Stimulated activated CD8-positive, alpha-beta memory T cell treated with anti-CD3 and anti-CD28 coated beads, Interleukin-4, amount 100 ng/mL, for 1 hour (primary cell): ENCODE results near the gene MYT1.
"Not testable (repeated sequence)": the region's sequence is repeated elsewhere in the genome, so short reads cannot be mapped to it uniquely, and the experiment has no call there.

ENCODE experiments used
- DNase-seq, 2 donors: peaks; one replicate each; pipeline ENCODE4 v3.0.0-alpha.2; 2020; ENCODE audit warnings: low read depth in 2 of 2, low spot score in 1 of 2

The MYT1 gene

DNA sequence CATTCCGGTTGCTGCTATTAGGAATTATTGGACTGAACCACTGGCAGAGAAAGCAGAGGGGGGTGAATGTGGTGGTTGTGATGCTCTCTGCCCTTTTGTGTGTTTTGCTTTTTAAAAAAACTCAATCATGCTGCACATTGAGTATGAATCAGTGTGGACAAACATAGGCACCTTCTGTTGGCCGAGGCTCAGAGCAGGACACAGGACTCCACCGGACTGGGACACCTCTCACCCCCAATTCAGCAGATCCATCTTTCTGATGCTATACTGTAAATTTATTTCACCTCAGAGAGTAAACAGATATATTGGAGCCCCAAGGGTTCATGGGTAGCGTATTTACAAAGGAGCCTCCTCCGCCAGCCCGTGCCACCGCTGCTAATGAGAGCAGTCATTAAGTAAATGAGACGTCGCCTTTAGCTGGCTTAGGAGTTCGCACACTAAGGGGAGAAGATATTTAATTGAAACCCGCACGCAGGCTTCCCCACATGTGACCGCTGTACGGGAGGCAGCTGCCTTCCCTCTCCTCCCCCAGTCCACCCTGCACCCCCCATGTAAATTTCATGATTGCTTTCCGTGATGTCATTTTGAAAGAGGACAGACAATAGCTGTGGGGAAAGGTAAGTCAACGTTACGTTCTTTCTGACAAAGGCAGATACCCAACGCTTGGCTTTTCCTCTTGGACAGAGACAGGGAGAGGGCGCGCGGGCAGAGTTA lies at the start of gene MYT1:
TSS of gene MYT1 (plus strand) at position 330 of the 714 bp plus-strand sequence. CDS start 34,410 bp downstream, outside the sequence.
- DNase-seq: no peak

DNA sequence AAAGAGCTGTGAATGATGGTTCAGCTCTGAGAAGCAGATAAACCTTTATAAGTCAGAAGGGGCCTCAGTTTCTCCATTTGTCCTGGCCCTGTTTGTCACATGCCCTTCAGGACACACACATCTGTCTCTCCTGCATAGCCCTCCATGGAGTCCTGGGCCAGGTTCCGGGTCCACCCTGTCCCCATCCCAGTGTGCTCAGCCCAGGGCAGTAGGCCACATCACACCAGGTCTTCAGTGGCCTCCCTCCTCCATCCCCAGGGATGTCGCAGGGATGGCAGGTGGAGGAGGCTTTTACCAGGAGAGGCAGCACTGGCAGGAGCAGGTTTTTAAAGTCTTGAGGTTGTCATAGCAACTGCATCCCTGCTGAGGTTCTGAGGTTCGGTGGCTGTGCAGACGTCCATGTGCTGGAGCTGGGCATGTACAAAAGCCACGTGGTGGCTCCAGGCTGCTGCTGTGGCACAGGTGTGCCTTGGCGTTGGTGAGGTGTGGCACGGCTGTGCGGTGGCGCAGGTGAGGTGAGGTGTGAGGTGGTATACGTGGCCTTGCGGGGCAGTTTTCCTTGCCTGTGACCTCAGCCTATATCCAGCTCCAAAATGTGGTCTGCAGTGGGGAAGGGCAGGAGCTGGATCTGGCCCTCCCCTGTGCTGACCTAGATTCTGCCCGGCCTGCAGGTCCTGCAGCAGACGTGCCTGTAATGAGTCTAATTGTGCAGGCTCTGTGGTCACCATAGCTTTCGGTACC lies 48.9 kb upstream of the MYT1 start:
- no peak for DNase-seq

- no peak for DNase-seq
These were observed 48.2 kb upstream of the MYT1 start for GRCh38 chr20:64116016-64116415.

GRCh38 chr20:64116541-64117431 lies 47.5 kb upstream of the MYT1 start:
- DNase-seq: no peak

DNA sequence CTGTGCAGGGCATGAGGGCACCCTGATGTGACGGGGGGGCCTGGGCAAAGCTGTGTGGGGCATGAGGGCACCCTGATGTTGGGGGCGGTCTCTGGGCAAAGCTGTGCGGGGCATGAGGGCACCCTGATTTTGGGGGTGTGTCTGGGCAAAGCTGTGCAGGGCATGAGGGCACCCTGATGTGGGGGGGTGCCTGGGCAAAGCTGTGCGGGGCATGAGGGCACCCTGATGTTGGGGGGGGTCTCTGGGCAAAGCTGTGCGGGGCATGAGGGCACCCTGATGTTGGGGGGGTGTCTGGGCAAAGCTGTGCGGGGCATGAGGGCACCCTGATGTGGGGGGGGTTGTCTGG lies 46.8 kb upstream of the MYT1 start:
- DNase-seq: not testable (repeated sequence)

- DNase-seq: no peak
These were observed 45.0 kb upstream of the MYT1 start for GRCh38 chr20:64119301-64119680.

GRCh38 chr20:64119681-64120341 lies 44.4 kb upstream of the MYT1 start:
- DNase-seq: no peak

DNA sequence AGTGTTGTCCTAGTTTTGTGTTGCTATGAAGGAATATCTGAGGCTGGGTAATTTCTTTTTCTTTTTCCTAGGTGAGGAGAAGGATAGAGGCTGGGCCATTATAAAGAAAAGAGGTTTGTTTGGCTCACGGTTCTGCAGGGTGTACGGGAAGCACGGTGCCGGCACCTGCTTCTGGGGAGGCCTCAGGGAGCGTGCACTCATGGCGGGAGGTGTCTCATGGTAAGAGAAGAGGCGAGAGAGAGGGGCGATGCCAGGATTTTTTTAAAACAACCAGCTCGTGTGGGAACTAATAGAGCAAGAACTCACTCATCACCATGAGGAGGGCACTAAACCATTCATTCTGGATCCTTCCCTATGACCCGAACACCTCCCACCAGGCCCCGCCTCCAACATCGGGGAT lies 42.7 kb upstream of the MYT1 start:
- no peak for DNase-seq

DNA sequence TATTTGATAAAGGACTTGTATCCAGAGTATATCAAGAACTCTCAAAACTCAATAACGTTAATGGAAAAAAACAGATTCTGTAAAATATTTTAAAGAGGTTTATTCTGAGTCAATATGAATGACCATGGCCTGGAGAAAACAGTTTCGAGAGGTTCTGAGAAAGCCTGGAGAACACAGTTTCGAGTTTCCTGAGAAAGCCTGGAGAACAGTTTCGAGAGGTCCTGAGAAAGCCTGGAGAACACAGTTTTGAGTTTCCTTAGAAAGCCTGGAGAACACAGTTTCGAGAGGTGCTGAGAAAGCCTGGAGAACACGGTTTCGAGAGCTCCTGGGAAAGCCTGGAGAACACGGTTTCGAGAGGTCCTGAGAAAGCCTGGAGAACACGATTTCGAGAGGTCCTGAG lies 41.3 kb upstream of the MYT1 start:
- not testable (repeated sequence) for DNase-seq

- not testable (repeated sequence) for DNase-seq
These were observed 40.7 kb upstream of the MYT1 start for GRCh38 chr20:64123517-64123916.

DNA sequence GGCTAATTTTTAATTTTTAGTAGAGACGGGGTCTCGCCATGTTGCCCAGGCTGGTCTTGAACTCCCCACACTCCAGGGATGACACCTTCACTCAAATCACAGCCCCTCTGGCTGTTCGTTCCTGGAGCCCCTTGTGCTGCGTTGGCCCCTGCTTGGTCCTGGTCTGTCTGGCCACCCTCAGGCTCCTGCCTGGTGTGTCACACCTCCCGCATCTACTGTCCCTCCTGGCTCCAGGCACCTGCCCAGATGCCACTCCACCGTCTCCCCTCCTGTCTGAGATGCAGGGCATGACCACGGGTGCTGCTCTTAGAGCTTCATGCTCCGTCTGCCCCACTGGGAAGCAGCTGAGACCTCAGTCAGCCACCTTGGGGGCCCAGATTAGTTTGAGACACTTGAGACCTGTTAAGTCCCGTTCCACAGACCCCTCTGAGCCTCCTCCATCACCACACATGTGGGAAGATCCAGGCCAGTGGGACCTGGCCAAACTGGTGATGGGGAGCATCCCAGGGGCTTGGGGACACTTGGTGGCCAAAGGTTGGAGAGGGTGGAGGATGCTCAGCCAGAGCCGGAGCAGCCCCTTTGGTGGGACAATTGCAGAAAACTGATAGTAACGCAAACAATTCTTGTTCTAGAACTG lies 35.0 kb upstream of the MYT1 start:
- DNase-seq: no peak

DNA sequence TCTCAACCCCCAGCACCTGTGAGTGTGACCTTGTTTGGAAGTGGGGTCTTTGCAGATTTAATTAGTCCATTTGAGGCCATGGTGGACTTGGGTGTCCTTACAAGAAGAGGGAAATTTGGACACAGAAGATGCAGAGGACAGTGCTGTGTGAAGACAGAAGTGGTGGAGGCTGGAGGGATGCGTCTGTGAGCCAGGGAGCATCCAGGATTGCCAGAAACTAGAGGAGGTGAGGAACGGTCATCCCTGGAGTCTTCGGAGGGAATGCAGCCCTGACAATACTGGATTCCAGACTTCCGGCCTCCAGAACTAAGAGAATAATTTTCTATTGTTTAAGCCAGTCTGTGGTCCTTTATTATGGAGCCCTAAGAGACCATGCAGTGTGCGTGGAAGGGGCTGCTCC lies 34.0 kb upstream of the MYT1 start:
- no peak for DNase-seq

GRCh38 chr20:64130876-64131275 lies 33.4 kb upstream of the MYT1 start:
- no peak for DNase-seq

- DNase-seq: no peak
These were observed 32.8 kb upstream of the MYT1 start for GRCh38 chr20:64131406-64131805.

GRCh38 chr20:64133951-64134407 lies 30.3 kb upstream of the MYT1 start:
- no peak for DNase-seq

DNA sequence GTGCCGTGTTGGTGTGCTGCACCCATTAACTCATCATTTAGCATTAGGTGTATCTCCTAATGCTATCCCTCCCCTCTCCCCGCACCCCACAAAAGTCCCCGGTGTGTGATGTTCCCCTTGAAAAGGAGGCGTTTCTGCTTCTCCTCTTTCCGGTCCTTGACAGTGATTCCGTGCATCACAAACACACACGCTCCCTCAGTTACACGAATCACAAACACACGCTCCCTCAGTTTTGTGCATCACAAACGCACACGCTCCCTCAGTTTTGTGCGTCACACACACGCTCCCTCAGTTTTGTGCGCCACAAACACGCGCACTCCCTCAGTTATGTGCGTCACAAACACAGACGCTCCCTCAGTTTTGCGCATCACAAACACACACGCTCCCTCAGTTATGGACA lies 29.5 kb upstream of the MYT1 start:
- not testable (repeated sequence) for DNase-seq

GRCh38 chr20:64136004-64136710 lies 28.1 kb upstream of the MYT1 start:
- DNase-seq: no peak

DNA sequence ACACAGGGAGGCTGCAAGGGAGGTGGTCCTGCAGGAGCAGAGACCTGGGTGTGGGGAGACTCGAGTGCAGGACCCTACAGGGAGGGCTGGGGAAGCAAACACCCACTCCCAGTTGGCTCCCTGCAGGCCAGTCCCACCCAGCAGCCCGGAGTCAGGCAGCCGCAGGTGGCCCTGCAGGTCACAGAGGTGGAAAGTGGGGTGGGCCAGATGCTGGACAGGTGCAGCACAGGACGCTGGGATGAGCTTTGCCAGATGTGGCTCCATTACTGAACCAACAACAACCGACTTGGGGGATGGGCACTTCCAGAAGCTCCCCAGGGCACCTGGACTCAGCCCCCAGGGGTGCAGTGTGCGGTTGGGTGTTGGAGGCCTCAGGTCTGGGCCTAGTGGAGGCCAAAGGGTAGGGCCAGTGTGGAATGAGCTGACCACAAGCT lies 26.6 kb upstream of the MYT1 start:
- DNase-seq: no peak

DNA sequence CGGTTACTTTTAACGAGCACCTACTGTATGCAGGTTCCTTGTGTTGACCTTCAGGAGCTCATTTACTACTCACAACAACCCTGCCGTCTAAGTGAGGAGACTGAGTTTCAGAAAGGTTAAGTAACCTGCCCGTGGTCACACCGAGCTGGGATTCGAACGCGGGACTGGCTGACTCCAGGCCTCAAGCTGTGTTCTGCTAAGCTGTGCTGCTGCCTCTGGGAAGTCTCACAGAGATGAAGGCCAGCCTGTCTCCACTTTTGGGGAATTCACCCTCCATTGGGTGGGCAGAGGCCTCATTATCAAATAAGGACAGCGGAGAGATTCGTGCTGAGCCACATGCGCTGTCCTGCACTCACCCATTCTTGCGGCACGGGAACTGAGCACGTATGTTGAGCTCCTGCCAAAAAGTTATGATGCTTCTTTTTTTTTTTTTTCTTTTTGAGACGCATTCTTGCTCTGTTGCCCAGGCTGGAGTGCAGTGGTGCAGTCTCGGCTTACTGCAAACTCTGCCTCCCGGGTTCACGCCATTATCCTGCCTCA lies 25.9 kb upstream of the MYT1 start:
- DNase-seq: no peak
